ENCODE measurements around the gene EI24. TPM values are rescaled to one million over a fixed set of nuclear protein-coding genes. Genes with fewer than 3 reads are reported as not detected.
A peak's percentile ranks its signal among the peaks of the same experiment; 100 is the strongest.

The EI24 gene
- total RNA-seq, 1 experiment from 2014 or later = 93.1 TPM

GRCh38 chr11:125578783-125579182 lies 9.5 kb downstream of the EI24 start:
- no TSS peak for BruUV-seq (replicated peaks)
- no peak for TF ChIP-seq CTCF (IDR thresholded peaks at IDR 0.05; ENCODE audit: unreplicated experiment)
- Mint-ChIP-seq H3K4me3 (ENCODE audit: unreplicated experiment) (no peak overlapping the region), H3K4me1 (ENCODE audit: insufficient read depth, unreplicated experiment) (no peaks in the 10 kb centered on the region), H3K27ac (ENCODE audit: low read depth, unreplicated experiment) (no peak overlapping the region), H3K36me3 (ENCODE audit: insufficient read depth, unreplicated experiment) (peaks cover 93% of the 10 kb centered on the region), H3K9me3 (ENCODE audit: unreplicated experiment) (no peaks in the 10 kb centered on the region), H3K27me3 (ENCODE audit: insufficient read depth, unreplicated experiment) (no peaks in the 10 kb centered on the region)
- POLR2A ChIA-PET = interaction anchor here (0.6 to 2.3 kb wide), 3 partner anchors 9 to 308 kb away, joined by 3 to 15 read pairs (median 6); partner anchors contain the start of genes EI24 and STT3A
- CTCF ChIA-PET = interaction anchor here (0.6 to 3.9 kb wide), 2 partner anchors 9 to 47 kb away, joined by 3 to 21 read pairs; partner anchors contain the start of gene EI24
- no peak for DNase-seq (ENCODE audit: unreplicated experiment)
- intact Hi-C loops (cut with micrococcal nuclease) = no loop called here

GRCh38 chr11:125579811-125580210 lies 10.5 kb downstream of the EI24 start:
- no peak for DNase-seq (ENCODE audit: unreplicated experiment)
- Mint-ChIP-seq H3K27ac (ENCODE audit: low read depth, unreplicated experiment) (no peak overlapping the region), H3K9me3 (ENCODE audit: unreplicated experiment) (no peaks in the 10 kb centered on the region), H3K36me3 (ENCODE audit: insufficient read depth, unreplicated experiment) (peaks cover 93% of the 10 kb centered on the region), H3K4me3 (ENCODE audit: unreplicated experiment) (no peak overlapping the region), H3K27me3 (ENCODE audit: insufficient read depth, unreplicated experiment) (no peaks in the 10 kb centered on the region), H3K4me1 (ENCODE audit: insufficient read depth, unreplicated experiment) (no peaks in the 10 kb centered on the region)
- ChIA-PET CTCF (interaction anchor here (3.9 kb wide), 1 partner anchor 10 kb away, joined by 21 read pairs; the partner anchor contains the start of gene EI24), POLR2A (interaction anchor here (3.1 to 4.9 kb wide), 2 partner anchors 10 to 13 kb away, joined by 16 to 24 read pairs; partner anchors contain the start of genes EI24 and STT3A)
- TF ChIP-seq CTCF (IDR thresholded peaks at IDR 0.05; ENCODE audit: unreplicated experiment) = no peak
- no TSS peak for BruUV-seq (replicated peaks)
- intact Hi-C loops (cut with micrococcal nuclease) = no loop called here

- no peak overlapping the region for H3K4me3 Mint-ChIP-seq (ENCODE audit: unreplicated experiment)
- DNase-seq (ENCODE audit: unreplicated experiment) = no peak
- H3K27ac Mint-ChIP-seq (ENCODE audit: low read depth, unreplicated experiment) = peak overlapping the region; percentile 66
- peaks cover 4% of the 10 kb centered on the region for H3K4me1 Mint-ChIP-seq (ENCODE audit: insufficient read depth, unreplicated experiment)
- no peaks in the 10 kb centered on the region for H3K9me3 Mint-ChIP-seq (ENCODE audit: unreplicated experiment)
- no peak for TF ChIP-seq CTCF (IDR thresholded peaks at IDR 0.05; ENCODE audit: unreplicated experiment)
- POLR2A ChIA-PET = interaction anchor here (0.9 to 4.9 kb wide), 3 partner anchors 9 to 14 kb away, joined by 4 to 24 read pairs (median 19); partner anchors contain the start of genes EI24 and STT3A
- peaks cover 70% of the 10 kb centered on the region for H3K36me3 Mint-ChIP-seq (ENCODE audit: insufficient read depth, unreplicated experiment)
- H3K27me3 Mint-ChIP-seq (ENCODE audit: insufficient read depth, unreplicated experiment) = no peaks in the 10 kb centered on the region
- intact Hi-C loops (cut with micrococcal nuclease) = no loop called here
- BruUV-seq (replicated peaks) = no TSS peak
- CTCF ChIA-PET = interaction anchor here (0.6 to 1.3 kb wide), 3 partner anchors 9 to 14 kb away, joined by 3 read pairs; partner anchors contain the start of gene EI24
These were observed 14.2 kb downstream of the EI24 start for GRCh38 chr11:125583496-125583895.

- H3K36me3 Mint-ChIP-seq (ENCODE audit: insufficient read depth, unreplicated experiment) = peaks cover 52% of the 10 kb centered on the region
- intact Hi-C loops (cut with micrococcal nuclease) = no loop called here
- no peaks in the 10 kb centered on the region for H3K27me3 Mint-ChIP-seq (ENCODE audit: insufficient read depth, unreplicated experiment)
- ChIA-PET CTCF (interaction anchor here (0.6 to 0.7 kb wide), 2 partner anchors 24 to 302 kb away, joined by 5 read pairs; partner anchors contain the start of gene HYLS1), POLR2A (interaction anchor here (4.0 kb wide), 1 partner anchor 15 kb away, joined by 19 read pairs; the partner anchor contains the start of gene EI24)
- peaks cover 7% of the 10 kb centered on the region for H3K4me1 Mint-ChIP-seq (ENCODE audit: insufficient read depth, unreplicated experiment)
- DNase-seq (ENCODE audit: unreplicated experiment) = no peak
- H3K27ac Mint-ChIP-seq (ENCODE audit: low read depth, unreplicated experiment) = no peak overlapping the region
- no peak overlapping the region for H3K4me3 Mint-ChIP-seq (ENCODE audit: unreplicated experiment)
- no peak for TF ChIP-seq CTCF (IDR thresholded peaks at IDR 0.05; ENCODE audit: unreplicated experiment)
- H3K9me3 Mint-ChIP-seq (ENCODE audit: unreplicated experiment) = no peaks in the 10 kb centered on the region
- BruUV-seq (replicated peaks) = no TSS peak
These were observed 16.2 kb downstream of the EI24 start for GRCh38 chr11:125585487-125585886.

Data from MCF 10A (cell line).